Subcutaneous adipose tissue (tissue), 4 donors: ENCODE measurements around the gene KRT85. TPM values are rescaled to one million over a fixed set of nuclear protein-coding genes. Genes with fewer than 3 reads are reported as not detected.

ENCODE experiments used
- total RNA-seq, 4 donors: library from RNA; depleted of rRNA; stranded (reverse); fragments of >200 nt; gene quantifications; one replicate each; pipeline ENCODE4 v1.1.0, GENCODE V29; 2016
- TF ChIP-seq, protein P1 (sequence below): fragments of 450-650 bp; IDR thresholded peaks from one replicate; pipeline ENCODE4 v1.5.1; 2016; ENCODE audit warnings: low read depth, mild to moderate bottlenecking, control low read depth, antibody characterized with exemption, moderate library complexity

The KRT85 gene
- total RNA-seq, 4 donors from 2014 or later, result not detected

DNA sequence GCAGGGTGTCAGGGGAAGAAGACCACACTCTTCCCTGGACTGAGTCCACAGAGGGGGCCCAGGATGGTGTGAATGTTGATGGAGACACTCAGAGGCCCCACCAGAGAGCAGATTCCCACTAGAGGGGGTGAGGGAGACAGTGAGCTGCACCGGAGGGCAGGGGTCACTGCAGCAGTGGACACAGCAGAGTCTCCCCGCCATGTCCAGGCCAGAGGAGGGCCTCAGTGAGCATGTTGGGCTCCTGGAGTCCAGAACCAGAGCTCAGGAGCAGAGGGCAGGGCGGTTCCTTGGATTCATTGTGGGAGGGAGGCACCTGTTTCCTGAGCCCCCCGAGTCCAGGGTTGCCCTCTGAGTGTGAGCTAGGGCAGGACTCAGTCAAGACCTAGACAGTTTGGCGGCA, 40.6 kb upstream of the KRT85 start:
- TF ChIP-seq, protein P1, sequence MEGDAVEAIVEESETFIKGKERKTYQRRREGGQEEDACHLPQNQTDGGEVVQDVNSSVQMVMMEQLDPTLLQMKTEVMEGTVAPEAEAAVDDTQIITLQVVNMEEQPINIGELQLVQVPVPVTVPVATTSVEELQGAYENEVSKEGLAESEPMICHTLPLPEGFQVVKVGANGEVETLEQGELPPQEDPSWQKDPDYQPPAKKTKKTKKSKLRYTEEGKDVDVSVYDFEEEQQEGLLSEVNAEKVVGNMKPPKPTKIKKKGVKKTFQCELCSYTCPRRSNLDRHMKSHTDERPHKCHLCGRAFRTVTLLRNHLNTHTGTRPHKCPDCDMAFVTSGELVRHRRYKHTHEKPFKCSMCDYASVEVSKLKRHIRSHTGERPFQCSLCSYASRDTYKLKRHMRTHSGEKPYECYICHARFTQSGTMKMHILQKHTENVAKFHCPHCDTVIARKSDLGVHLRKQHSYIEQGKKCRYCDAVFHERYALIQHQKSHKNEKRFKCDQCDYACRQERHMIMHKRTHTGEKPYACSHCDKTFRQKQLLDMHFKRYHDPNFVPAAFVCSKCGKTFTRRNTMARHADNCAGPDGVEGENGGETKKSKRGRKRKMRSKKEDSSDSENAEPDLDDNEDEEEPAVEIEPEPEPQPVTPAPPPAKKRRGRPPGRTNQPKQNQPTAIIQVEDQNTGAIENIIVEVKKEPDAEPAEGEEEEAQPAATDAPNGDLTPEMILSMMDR, result no peak

DNA sequence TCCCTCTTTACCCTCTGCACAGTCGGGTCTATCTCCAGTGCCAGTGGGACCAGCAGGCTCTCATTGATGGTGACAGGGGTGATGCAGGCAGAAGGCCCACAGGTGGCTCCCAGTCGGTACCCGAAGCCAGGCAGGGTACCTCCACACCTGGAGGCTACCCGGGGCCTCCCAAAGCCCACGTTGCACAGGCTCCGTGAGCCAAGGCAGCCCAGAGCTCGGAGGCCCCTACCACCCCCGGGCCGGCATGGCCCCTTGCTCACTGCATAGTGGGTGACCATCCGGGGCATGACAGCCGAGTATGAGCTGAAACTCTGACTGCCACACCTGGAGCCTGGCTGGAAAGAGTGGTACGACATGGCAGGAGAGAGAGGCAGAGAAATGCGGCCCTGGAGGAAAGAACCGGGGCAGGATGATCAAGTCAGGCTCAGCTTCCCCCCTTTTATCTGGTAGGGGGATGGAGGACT, 38.7 kb upstream of the KRT85 start, which contains the start of gene KRT82:
Gene KRT82 (minus strand): TSS at position 414 of the 464 bp plus-strand sequence. CDS start 58 bp downstream, at position 356.
- TF ChIP-seq, protein P1, result no peak

DNA sequence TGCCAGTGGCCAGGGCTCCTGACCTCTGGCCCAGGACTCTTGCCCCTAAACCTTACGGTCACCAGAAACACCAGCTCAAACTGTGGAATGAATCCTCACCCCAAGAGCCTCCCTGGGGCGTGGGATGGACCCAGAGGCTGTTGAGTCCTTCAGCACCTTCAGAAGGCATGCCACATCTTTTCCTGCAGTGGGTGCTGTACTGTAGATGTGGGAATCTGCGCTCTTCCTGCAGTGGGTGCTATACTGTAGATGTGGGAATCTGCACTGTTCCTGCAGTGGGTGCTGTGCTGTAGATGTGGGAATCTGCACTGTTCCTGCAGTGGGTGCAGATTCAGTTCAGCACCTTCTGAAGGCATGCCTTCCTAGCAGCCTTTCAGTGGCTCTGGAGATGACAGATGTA, 37.7 kb upstream of the KRT85 start:
- TF ChIP-seq, protein P1, result no peak

DNA sequence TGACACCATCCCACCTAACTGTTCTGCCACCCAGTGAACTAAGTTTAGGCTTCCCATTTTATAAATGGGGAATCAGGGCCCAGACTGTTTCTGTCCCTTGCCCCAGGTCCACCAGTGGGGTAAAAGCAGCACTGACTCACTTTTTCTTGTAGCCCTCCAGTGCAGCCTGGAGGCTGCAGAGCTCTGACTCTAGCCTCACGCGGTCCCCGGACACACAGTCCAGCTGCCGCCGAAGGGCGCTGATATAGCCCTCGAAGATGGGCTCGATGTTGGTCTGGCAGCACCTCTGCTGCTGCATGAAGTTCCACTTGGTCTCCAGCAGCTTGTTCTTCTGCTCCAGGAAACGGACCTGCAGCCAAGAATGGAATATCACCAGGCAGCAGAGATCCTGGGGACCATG, 36.3 kb upstream of the KRT85 start:
- TF ChIP-seq, protein P1, result no peak

DNA sequence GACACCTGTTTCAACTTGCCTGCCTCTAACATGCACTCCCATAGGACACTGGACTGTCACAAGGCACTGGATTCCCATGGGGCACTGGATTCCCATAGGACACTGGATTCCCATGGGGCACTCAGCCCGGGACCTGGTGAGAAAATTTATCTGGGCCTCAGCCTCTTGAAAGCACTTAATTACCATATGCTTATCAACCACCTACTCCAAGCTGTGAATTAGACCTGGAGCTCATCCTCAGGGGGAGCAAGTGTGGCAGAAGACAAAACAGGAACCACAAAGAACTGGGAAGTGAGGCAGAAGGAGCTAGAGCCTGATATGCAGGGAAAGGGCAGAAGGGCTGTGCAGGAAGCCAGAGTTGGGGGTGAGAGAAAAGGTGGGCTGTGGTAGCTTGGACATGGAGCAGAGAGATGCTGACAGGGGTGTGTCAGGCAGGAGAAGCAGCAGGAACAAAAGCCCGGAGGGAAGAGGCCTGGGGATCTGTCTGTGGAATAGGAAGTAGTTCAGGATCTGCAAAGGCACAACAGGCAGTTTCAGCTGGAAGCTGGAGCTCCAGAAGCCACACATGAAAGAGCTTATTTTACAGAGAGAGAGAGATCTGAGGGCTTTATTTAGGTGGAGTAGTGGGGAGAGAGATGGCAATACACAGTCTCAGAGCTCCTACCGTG, 35.7 kb upstream of the KRT85 start:
- TF ChIP-seq, protein P1, result no peak

DNA sequence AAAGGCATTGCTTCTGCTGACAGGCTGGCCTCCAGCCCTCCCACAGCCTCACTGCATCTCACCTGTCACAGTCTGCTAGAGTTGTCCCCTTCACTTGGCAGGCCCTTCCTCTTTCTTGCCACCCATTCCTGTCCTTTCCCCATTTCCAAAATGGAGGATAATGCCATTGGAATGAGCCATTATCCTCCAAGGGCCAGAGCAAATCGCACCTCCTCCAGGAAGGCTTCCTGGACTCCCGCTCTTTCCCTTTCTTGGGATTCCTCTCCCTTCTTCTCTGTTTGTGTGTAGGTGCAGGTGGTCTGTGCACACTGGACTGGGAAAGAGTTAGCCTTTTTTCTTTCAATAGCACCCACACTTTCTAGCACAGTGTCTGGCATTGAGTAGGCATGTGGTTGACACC, 35.1 kb upstream of the KRT85 start:
- TF ChIP-seq, protein P1, result no peak

DNA sequence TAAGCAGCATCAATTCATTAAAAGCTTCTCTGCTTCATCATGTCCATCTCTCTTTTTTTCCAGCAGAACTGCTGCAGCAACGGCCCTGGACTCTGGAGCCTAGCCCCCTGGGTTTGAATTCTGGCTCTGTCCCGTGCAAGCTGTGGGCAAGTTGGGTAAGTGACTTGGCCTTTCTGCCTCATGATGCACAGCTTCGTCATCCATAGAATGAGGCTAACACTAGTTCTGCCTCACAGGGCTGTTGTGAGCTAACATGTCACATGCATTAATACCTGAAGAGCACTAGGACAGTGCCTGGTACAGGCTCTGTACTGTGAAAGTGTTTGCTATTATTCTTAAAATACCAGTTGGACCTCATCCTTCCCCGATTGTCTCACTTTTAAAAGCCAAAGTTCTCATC, 34.6 kb upstream of the KRT85 start:
- TF ChIP-seq, protein P1, result no peak
